ENCODE results near the gene LRRC8E.

- TF ChIP-seq CTCF (IDR thresholded peaks at IDR 0.05) (no peak), POLR2A (IDR thresholded peaks at IDR 0.05) (no peak)
Observed at GRCh38 chr19:7897292-7897691, 9.0 kb downstream of the LRRC8E start.

Measured in body of pancreas (tissue), 4 donors.